ENCODE measurements around the gene SAMD1. TPM values are rescaled to one million over a fixed set of nuclear protein-coding genes. Genes with fewer than 3 reads are reported as not detected.

SAMD1 gene
- total and polyA plus RNA-seq, 2 of the 8 experiments (the other 6 are each of a cell fraction or from before 2014, with no cell fraction given), result 40.0 to 100 TPM

DNA sequence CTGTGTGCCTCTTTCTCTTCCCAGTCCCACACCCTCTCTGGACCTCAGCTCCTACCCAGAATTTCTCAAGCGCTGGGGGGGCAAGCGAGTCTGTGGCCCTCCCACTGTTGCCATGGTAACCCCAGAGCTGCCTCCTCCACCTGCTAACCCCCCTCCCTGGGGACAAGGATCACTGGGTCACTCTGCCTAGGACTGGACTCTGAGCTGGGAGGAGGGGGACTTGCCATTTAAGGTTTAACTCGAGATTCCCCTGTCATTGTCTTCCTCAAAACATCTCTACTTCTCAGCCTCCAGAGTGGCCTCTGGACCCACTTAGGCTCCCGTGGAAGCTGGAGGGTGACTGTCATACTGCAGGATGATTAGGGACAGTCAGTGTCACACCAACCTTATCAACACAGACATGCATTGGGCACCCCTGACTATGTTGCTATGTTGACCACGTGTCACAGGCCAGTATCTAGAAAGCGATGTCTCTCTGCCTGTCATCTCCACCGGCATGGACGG is 30.8 kb downstream of the SAMD1 start:
- ChIA-PET CTCF (ENCODE audit: partially characterized antibody) (interaction anchor here (0.6 to 7.3 kb wide), 37 partner anchors 11 to 617 kb away, joined by 3 to 103 read pairs (median 4); partner anchors contain the start of genes ASF1B, C19orf67, IL27RA and MISP3), POLR2A (ENCODE audit: partially characterized antibody) (interaction anchor here (0.6 to 0.9 kb wide), 2 partner anchors 56 to 97 kb away, joined by 3 read pairs; no protein-coding TSS in a partner anchor)
- Histone ChIP-seq H3K79me2 (ENCODE audit: control insufficient read depth in 1 of 2, insufficient read depth in 2 of 2, low read length in 2 of 2) (no peaks in the 10 kb centered on the region), H2AK5ac (ENCODE audit: low read depth, low read length) (peak overlapping the region; percentile 86; the same call in 1 of the 2 replicates), H2BK12ac (ENCODE audit: low read depth, low read length) (no peak overlapping the region), H3K4me3 (ENCODE audit: extremely low read depth in 1 of 4, insufficient read depth in 2 of 4, low read depth in 3 of 4, low read length in 4 of 4) (no peak overlapping the region), H4K91ac (replicated peaks; ENCODE audit: insufficient read length, low read length) (no peak overlapping the region), H3K27ac (ENCODE audit: low read depth, low read length) (no peak overlapping the region), H4K8ac (ENCODE audit: extremely low read depth, insufficient read depth, low read length) (no peak overlapping the region), H3K9me3 (ENCODE audit: insufficient read depth in 2 of 2, low read depth in 1 of 2, low read length in 1 of 2) (no peaks in the 10 kb centered on the region), H3K4me1 (replicated peaks in 1 of 4; ENCODE audit: control insufficient read depth in 3 of 4, insufficient read depth in 4 of 4, low read length in 3 of 4) (peaks cover 0 to 10% (median 3%) of the 10 kb centered on the region in 4 experiments; a peak in 4 of 7 replicates), H4K20me1 (replicated peaks in 1 of 2; ENCODE audit: control insufficient read depth in 1 of 2, insufficient read depth in 2 of 2, low read length in 2 of 2) (peaks cover 0 to 2% of the 10 kb centered on the region in 2 experiments), H2AFZ (ENCODE audit: low read length) (no peak overlapping the region), H3K27me3 (replicated peaks in 1 of 4; ENCODE audit: control insufficient read depth in 3 of 4, extremely low read depth in 1 of 4, insufficient read depth in 3 of 4, low read length in 3 of 4) (peaks cover 5 to 19% (median 14%) of the 10 kb centered on the region in 4 experiments), H4K5ac (ENCODE audit: insufficient read length, low read depth, low read length) (no peak overlapping the region), H3K14ac (ENCODE audit: insufficient read length) (no peak overlapping the region), H3K4ac (replicated peaks; ENCODE audit: insufficient read length, low read depth, low read length) (no peak overlapping the region), H3K79me1 (ENCODE audit: low read depth, low read length) (no peaks in the 10 kb centered on the region), H3K23me2 (ENCODE audit: low read depth, low read length) (peaks cover 12% of the 10 kb centered on the region; the same call in 1 of the 2 replicates), H2BK15ac (ENCODE audit: low read length) (no peak overlapping the region), H3K4me2 (ENCODE audit: insufficient read depth in 1 of 2, low read depth in 2 of 2, low read length in 2 of 2) (no peak overlapping the region), H3K18ac (ENCODE audit: extremely low read depth, low read length) (no peak overlapping the region), H3K36me3 (ENCODE audit: control insufficient read depth in 2 of 4, insufficient read depth in 4 of 4, low read length in 3 of 4) (no peaks in the 10 kb centered on the region), H3K9ac (replicated peaks in 1 of 4; ENCODE audit: extremely low read depth in 1 of 4, low read depth in 3 of 4, low read length in 3 of 4) (no peak overlapping the region), H2BK5ac (ENCODE audit: low read depth, low read length) (no peak overlapping the region), H2BK20ac (ENCODE audit: low read length) (no peak overlapping the region; the same call in 1 of the 2 replicates), H2BK120ac (replicated peaks; ENCODE audit: low read depth, low read length) (no peak overlapping the region), H3K56ac (replicated peaks; ENCODE audit: insufficient read length, low read depth, low read length) (no peak overlapping the region), H3K23ac (ENCODE audit: insufficient read length) (no peak overlapping the region)
- FAIRE-seq, result no peak
- no peak for DNase-seq (ENCODE audit: low read depth in 1 of 2, low spot score in 2 of 2)
- WGBS, 2 experiments (ENCODE audit: extremely low coverage in 1 of 2, insufficient coverage in 1 of 2, insufficient read length in 1 of 2, insufficient replicate concordance in 2 of 2, low coverage in 1 of 2, low lambda C conversion rate in 2 of 2, missing lambda C conversion rate in 1 of 2), result 73% methylated on average over 8 of the region's 8 CpGs; no CpG with 5 or more reads in 1 of the 2 experiments
- TF ChIP-seq FOSL1 (IDR thresholded peaks at IDR 0.05; ENCODE audit: insufficient read depth, low read depth, low read length), result no peak
- no peak for TF ChIP-seq SP4 (IDR thresholded peaks at IDR 0.05; ENCODE audit: low read length)
- TF ChIP-seq PHF8 (conservative IDR thresholded peaks at IDR 0.05; ENCODE audit: low read depth, low read length), result no peak
- TF ChIP-seq ATF3 (IDR thresholded peaks at IDR 0.05; ENCODE audit: insufficient read depth, low read depth, low read length), result no peak
- no peak for TF ChIP-seq ATF2 (IDR thresholded peaks at IDR 0.05; ENCODE audit: low read length)
- no peak for TF ChIP-seq YY1 (IDR thresholded peaks at IDR 0.05; ENCODE audit: low read depth, low read length)
- TF ChIP-seq CREB1 (IDR thresholded peaks at IDR 0.05), result no peak
- TF ChIP-seq MAFK (IDR thresholded peaks at IDR 0.05; ENCODE audit: low read depth, low read length), result no peak
- no peak for TF ChIP-seq BCL11A (IDR thresholded peaks at IDR 0.05; ENCODE audit: low read depth in 2 of 2, low read length in 2 of 2)
- no peak for TF ChIP-seq RAD21 (IDR thresholded peaks at IDR 0.05 in 1 of 2, conservative IDR thresholded peaks at IDR 0.05 in 1 of 2; ENCODE audit: low read depth in 2 of 2, low read length in 2 of 2)
- no peak for TF ChIP-seq POLR2AphosphoS5 (IDR thresholded peaks at IDR 0.05; ENCODE audit: low read depth, low read length)
